ENCODE results near the gene ACACB.

The ACACB gene

GRCh38 chr12:109197327-109197726 is 80.9 kb downstream of the ACACB start:
- DNase-seq (ENCODE audit: low spot score): no peak
- in situ Hi-C loops (cut with MboI; ENCODE audit: low pct_unique_long_range_greater_than_20kb, low sequenced_read_pairs, unreplicated experiment): no loop called here
- no peak for TF ChIP-seq CTCF (IDR thresholded peaks at IDR 0.05; ENCODE audit: extremely low read depth, insufficient read depth, missing control alignments)

GRCh38 chr12:109199324-109199723 is 82.9 kb downstream of the ACACB start:
- in situ Hi-C loops (cut with MboI; ENCODE audit: low pct_unique_long_range_greater_than_20kb, low sequenced_read_pairs, unreplicated experiment): no loop called here
- TF ChIP-seq CTCF (IDR thresholded peaks at IDR 0.05; ENCODE audit: extremely low read depth, insufficient read depth, missing control alignments): no peak
- no peak for DNase-seq (ENCODE audit: low spot score)

GRCh38 chr12:109200825-109201495 is 84.6 kb downstream of the ACACB start:
- no peak for TF ChIP-seq CTCF (IDR thresholded peaks at IDR 0.05; ENCODE audit: extremely low read depth, insufficient read depth, missing control alignments)
- no peak for DNase-seq (ENCODE audit: low spot score)
- in situ Hi-C loops (cut with MboI; ENCODE audit: low pct_unique_long_range_greater_than_20kb, low sequenced_read_pairs, unreplicated experiment): no loop called here

- no peak for TF ChIP-seq CTCF (IDR thresholded peaks at IDR 0.05; ENCODE audit: extremely low read depth, insufficient read depth, missing control alignments)
- in situ Hi-C loops (cut with MboI; ENCODE audit: low pct_unique_long_range_greater_than_20kb, low sequenced_read_pairs, unreplicated experiment): no loop called here
- DNase-seq (ENCODE audit: low spot score): no peak
Observed at GRCh38 chr12:109201496-109201885, 85.1 kb downstream of the ACACB start.

GRCh38 chr12:109202770-109203169 is 86.4 kb downstream of the ACACB start:
- TF ChIP-seq CTCF (IDR thresholded peaks at IDR 0.05; ENCODE audit: extremely low read depth, insufficient read depth, missing control alignments): no peak
- in situ Hi-C loops (cut with MboI; ENCODE audit: low pct_unique_long_range_greater_than_20kb, low sequenced_read_pairs, unreplicated experiment): no loop called here
- DNase-seq (ENCODE audit: low spot score): no peak

GRCh38 chr12:109203480-109203879 is 87.1 kb downstream of the ACACB start:
- in situ Hi-C loops (cut with MboI; ENCODE audit: low pct_unique_long_range_greater_than_20kb, low sequenced_read_pairs, unreplicated experiment): no loop called here
- no peak for DNase-seq (ENCODE audit: low spot score)
- TF ChIP-seq CTCF (IDR thresholded peaks at IDR 0.05; ENCODE audit: extremely low read depth, insufficient read depth, missing control alignments): no peak

Measured in GM13977 (cell line).